Activated naive CD4-positive, alpha-beta T cell (primary cell): ENCODE measurements around the gene GLUD1.
"Not testable (repeated sequence)": the region's sequence is repeated elsewhere in the genome, so short reads cannot be mapped to it uniquely, and the experiment has no call there.

Experiments used
- DNase-seq, 4 experiments: peaks; one replicate each; lab custom pipeline; 2025; lab: John Stamatoyannopoulos, UW

The GLUD1 gene

DNA sequence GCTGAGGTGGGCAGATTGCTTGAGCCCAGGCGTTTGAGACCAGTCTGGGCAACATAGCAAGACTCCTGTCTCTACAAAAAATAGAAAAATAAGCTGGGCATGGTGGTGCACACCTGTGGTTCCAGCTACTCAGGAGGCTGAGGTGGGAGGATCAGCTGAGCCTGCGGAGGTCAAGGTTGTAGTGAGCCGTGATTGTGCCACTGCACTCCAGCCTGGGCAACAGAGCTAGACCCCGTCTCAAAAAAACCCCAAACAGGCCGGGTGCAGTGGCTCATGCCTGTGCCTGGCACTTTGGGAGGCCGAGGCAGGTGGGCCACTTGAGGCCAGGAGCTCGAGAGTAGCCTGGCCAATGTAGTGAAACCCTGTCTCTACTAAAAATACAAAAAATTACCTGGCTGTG is 51.1 kb downstream of the GLUD1 start:
- not testable (repeated sequence) for DNase-seq

DNA sequence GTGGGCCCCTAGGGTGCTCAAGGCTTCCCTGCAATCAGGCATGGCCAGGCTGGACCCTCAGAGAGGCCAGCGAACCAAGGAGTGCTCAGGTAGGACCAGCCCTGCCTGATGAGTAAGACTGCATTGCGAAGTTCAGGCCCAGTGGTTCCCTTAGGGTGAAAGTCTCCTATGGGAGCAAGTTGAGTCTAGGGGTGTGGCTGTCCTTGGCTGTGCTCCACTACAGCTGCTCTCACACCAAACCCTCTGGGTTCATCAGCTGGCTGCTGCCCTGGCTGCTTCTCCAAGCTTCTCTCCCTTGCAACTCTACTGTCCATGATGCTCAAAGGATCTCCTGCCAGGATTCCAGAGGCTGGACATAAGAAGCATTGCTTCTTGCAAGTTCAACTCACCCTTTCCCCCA is 55.9 kb downstream of the GLUD1 start:
- no peak for DNase-seq

DNA sequence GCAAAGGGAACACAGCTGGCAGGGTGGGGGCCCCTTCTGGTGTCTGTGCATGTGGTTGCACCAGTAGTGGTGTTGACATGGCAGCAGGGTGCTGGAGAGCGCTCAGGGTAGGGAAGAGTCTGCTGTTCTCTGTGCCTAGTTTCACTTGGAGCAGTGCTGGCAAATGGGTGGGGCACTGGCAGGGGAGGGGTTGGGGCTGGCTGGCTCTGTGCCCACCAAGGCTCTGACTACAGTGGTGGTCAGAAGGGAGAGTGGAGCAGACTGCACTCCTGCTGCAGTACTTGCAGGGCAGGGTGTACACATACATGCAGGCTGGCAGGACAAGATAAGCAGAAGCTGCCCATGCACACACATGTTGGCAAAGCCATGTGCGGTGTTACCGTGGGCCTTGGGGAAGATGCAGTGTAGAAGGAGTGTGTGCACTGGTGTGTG is 56.3 kb downstream of the GLUD1 start:
- no peak for DNase-seq

DNA sequence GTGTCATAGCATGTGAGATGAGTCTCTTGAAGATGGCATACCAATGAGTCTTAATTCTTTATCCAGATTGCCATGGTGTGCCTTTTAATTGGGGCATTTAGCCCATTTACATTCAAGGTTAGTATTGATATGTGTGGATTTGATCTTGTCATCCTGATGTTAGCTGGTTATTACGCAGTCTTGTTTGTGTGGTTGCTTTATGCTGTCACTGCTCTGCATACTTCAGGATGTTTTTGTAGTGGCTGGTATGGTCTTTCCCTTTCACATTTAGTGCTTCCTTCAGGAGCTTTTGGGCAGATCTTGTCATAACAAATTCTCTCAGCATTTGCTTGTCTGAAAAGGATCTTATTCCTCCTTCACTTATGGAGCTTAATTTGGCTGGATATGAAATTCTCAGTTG is 58.0 kb downstream of the GLUD1 start:
- no peak for DNase-seq

DNA sequence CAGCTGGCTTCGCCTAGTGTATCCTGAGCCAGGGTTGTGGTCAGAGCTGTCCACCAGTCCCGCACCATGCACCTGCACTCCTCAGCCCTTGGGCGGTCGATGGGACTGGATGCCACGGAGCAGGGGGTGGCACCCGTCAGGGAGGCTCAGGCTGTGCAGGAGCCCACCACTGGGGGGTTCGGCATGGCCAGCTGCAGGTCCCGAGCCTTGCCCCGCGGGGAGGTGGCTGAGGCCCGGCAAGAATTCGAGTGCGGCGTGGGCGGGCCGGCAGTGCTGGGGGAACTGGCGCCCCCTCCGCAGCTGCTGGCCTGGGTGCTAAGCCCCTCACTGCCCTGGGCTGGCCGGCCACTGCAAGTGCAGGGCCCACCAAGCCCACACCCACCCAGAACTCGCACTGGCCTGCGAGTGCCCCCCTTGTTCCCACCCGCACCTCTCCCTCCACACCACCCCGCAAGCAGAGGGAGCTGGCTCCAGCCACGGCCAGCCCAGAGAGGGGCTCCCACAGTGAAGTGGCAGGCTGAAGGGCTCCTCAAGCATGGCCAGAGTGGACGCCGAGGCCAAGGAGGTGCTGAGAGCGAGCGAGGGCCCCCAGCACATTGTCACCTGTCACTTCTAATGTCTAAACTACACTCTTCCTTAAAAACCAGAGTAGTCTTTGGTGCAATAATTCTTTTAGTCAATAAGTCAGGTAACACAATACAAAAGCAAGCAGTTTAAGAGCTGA is 63.6 kb downstream of the GLUD1 start:
- no peak for DNase-seq

DNA sequence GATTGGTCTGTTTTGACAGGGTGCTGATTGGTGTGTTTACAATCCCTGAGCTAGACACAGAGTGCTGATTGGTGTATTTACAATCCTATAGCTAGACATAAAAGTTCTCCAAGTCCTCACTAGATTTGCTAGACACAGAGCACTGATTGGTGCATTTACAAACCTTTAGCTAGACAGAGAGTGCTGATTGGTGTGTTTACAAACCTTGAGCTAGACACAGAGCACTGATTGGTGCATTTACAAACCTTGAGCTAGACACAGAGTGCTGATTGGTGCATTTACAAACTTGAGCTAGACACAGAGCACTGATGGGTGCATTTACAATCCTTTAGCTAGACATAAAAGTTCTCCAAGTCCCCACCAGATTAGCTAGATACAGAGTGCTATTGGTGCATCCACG is 64.2 kb downstream of the GLUD1 start:
- DNase-seq = not testable (repeated sequence)

DNA sequence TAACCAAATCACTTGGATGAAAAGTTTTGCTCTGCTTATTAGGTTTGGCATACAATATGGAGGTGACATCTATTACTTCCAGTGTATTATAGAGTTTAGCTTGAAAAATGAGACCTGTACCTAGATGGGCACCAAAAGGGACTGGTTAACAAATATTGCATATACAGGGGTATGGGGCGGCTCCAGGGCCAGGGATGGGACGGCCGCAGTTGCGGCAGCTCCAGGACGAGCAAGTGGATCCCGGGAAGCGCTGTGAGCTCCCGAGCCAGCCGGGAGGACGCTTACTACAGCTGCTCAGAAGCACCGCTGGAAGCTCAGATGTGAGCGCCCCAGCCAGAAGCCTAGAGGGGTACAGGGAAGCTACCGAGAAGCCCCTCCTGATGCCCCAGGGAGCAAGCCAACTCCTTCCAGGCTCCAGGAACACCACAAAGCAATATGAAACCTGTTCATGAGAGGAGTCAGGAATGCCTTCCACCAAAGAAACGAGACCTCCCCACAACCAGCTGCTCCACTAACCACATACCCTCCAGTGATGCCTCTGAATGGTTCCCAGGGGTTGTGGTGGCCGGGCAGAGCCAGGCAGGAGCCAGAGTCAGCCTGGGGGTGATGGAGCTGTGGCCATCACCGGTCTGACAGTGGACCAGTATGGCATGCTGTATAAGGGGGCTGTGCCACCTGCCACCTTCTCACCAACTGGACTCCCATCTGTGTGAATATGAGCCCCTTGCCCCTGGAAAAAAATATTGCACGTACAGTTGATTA is 67.7 kb downstream of the GLUD1 start:
- not testable (repeated sequence) for DNase-seq

DNA sequence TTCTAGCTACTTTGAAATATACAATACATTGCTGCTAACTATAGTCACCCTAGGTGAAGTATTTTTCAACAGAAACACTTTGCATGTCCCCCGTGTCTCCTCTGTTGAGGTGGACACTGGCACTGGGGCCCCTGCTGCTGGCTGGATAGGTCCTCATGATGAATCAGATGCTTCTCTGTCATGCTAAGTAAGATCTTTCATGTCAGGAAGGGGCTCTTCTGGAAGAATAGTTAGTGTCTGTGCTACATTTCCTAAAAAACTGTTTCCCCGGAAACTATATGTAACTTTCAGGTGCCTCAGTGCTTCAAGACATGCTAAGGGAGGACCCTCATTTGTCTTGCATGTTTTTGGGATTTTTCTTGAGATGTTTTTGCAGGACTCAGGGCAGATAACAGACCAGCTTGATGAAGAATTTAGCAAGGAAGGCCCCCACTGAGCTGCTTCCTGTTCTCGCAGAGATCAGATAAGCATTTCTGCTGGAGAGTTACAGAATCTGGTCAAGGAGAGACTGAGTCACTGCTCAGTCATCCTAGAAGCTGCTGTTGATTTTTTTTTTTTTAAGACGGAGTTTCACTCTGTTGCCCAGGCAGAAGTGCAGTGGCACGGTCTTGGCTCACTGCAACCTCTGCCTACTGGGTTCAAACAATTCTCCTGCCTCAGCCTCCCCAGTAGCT is 69.2 kb downstream of the GLUD1 start:
- DNase-seq = not testable (repeated sequence)

DNA sequence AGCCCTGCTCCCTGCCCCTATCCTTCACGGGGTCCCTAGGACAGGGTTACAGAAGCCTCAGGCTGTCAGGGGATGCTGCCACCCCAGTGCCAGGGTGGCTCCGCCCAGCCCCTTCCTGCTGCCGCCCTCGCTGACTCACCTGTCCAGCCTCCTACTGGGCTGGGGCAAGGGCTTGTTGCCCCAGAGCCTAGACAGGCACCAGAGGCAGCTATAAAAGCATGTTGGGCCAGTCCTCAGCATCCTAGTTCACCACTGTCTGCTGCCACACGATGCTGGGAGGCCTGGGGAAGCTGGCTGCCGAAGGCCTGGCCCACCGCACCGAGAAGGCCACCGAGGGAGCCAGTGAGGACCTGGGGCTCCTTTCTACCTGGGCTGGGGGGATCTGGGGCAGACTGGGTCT is 74.6 kb downstream of the GLUD1 start, which contains the start of gene FAM25A:
Gene FAM25A (plus strand): TSS at position 239 of the 400 bp plus-strand sequence. CDS start 31 bp downstream, at position 270.
- not testable (repeated sequence) for DNase-seq

DNA sequence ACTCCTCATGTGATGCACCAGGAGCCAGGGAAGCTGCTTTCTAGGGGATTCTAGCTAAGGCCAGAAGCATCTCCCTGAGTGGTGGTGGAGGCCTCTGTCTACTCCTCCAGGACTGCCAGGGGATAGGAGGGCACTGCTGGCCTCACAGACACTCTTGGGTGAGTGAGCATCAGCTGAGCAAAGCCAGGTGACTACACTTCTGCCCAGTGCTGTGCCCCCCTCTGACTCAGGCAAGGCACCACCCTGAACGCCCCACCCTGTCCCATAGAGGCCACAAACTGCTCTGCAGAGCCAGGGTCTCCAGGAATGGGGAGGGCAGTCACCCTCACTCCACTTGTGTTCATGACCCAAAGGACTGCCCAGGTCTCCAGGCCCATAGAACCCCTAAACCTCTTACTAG is 75.1 kb downstream of the GLUD1 start:
- DNase-seq = not testable (repeated sequence)

DNA sequence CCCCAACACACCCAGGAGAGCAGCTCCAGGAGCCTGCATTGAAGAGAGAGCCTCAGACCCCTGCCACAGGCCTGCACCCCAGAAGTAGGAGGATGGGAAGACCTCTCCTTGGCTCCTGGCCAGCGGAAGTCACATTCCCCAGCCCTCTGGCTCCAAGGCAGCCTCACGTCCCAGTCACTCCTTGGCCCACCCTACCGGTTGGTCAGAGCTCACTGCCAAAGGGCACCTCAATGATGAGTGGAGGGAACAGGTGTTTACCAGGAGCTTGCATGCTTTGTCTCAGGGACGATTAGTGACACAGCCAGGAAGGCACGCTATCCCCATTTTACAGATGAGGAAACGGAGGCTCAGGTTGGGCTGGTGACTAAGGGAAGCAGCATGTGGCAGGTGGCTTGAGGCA is 75.6 kb downstream of the GLUD1 start:
- DNase-seq = not testable (repeated sequence)

DNA sequence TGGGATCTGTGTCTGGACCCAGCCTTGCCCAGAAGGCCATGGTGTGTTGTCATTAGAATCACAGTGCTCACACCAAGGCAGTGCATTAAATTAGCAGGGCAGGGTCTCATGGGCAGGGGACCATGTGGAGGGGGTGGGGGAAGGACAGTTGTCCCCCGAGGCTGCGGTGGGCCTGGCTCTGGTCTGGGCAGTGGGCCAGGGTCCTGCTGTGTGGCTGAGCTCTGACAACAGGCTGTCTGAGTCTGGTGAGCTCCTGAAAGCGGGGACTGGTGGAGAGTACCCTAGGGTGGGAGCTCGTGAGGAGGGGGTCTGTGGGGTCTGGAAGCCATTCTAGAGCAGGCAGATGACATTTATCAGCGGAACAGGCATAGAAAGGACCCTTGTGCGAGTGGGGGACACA is 76.5 kb downstream of the GLUD1 start:
- DNase-seq = not testable (repeated sequence)

DNA sequence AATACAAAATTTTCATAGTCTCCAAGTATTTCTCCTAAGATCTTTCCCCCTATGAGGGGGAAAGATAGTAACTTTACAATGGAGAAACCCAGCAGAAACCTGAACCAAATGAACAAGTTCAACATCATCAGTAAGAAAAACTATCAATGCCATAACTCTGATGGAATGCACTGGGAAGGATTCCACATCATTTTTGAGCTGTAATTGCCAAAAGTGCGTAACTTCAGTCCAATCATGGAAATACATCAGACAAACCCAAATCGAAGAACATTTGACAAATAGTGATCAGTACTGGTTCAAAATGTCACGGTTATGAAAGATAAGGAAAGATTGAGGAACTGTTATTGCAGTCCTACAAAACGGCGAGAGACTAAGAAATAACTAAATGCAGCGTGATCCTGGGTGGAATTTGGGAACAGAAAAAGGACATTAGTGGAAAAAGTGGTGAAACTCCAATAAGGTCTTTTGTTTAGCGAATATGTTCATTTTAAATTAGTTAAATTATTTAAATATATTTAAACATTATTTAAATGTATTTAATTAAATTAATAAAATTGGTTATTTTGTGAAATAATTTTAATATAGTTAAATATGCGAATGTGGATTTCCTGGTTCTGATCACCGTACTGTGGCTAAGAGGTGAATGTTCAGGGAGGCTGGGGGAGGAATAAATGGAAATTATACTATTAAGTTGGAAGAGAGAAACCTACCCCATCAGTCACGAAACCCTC is 79.5 kb downstream of the GLUD1 start:
- DNase-seq = not testable (repeated sequence)

DNA sequence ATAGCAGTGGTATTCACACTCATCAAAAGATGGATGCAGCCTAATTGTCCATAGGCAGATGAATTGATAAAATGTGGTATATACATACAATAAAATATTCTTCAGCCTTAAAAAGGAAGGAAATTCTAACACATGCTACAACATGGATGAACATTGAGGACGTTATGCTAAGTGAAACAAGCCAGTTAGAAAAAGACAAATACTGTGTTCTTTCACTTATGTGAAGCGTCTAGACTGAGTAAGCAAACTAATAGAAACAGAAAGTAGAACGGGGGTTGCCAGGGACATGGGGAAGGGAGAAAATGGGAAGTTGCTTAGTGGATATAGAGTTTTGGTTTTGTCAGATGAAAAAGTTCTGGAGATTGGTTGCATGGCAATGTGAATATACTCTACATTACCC is 81.1 kb downstream of the GLUD1 start:
- DNase-seq = not testable (repeated sequence)

DNA sequence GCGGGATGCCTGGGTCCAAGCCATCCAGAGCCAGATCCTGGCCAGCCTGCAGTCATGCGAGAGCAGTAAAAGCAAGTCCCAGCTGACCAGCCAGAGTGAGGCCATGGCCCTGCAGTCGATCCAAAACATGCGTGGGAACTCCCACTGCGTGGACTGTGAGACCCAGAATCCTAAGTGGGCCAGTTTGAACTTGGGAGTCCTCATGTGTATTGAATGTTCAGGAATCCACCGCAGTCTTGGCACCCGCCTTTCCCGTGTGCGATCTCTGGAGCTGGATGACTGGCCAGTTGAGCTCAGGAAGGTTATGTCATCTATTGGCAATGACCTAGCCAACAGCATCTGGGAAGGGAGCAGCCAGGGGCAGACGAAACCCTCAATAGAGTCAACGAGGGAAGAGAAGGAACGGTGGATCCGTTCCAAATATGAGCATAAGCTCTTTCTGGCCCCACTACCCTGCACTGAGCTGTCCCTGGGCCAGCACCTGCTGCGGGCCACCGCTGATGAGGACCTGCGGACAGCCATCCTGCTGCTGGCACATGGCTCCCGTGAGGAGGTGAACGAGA is 85.4 kb downstream of the GLUD1 start:
- not testable (repeated sequence) for DNase-seq

DNA sequence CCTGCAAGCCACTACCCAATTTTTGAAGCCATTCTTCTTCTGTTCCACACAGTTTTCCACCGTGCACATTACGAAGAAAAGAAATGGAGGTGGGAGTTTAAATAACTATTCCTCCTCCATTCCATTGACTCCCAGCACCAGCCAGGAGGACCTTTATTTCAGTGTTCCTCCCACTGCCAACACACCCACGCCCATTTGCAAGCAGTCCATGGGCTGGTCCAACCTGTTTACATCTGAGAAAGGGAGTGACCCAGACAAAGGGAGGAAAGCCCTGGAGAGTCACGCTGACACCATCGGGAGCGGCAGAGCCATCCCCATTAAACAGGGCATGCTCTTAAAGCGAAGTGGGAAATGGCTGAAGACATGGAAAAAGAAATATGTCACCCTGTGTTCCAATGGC is 86.3 kb downstream of the GLUD1 start:
- DNase-seq = not testable (repeated sequence)

DNA sequence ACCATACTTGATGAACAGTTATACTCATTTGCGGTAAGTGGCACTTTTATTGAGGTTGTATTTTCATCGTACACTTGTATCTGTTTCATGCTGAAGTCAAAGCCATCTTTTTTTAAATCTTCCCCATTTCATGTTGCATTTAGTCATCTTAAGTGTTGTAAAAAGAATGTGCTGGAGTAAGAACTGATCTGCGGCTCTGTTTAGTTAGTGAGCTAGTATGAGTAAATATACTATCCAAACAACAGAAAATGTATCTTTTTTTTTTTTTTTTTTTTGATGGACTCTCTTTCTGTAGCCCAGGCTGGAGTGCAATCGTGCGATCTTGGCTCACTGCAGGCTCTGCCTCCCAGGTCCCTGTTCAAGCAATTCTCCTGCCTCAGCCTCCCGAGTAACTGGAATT is 87.0 kb downstream of the GLUD1 start:
- not testable (repeated sequence) for DNase-seq

DNA sequence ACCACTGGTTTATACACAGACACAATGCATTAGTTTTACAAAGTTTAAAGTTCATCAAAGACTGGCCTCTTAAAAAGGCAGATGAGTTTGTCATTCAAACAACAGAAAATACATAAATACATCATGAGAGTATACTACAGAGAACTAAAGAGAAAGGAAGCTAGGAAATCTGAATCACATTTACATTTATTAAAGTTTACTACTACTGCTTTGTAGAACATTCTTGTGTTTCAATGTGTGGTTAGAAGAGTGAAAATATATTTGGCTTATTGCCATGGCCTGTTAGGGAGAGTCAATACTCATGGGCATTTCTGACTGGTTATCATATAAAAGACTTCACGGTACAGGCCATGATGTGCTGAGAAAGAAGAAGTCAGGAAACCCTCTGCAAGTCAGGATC is 87.5 kb downstream of the GLUD1 start:
- not testable (repeated sequence) for DNase-seq

DNA sequence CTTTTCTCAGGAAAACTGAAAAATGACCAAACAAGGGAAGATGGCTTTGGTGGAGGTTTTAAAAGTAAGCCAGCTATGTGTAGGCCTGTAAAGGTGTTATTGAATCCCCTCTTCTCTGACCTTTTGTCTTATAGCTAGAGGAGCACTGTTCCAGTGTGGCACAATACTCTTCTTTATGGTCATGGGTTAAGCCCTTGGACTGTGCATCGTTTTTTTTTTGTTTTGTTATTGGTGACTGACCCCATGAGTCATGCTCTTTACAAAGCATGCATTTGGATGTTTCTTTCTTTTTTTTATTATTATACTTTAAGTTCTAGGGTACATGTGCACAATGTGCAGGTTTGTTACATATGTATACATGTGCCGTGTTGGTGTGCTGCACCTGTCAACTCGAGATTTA is 94.2 kb downstream of the GLUD1 start:
- no peak for DNase-seq
